WTC11 (cell line): ENCODE results near the gene LMF1. TPM values are rescaled to one million over a fixed set of nuclear protein-coding genes. Genes with fewer than 3 reads are reported as not detected.

Source experiments
- ATAC-seq: fragments of 200-7000 bp; cut with Tn5 transposase; 2 replicates; pipeline ENCODE4 v1.10.0; 2021; ENCODE audit warnings: mild to moderate bottlenecking, moderate library complexity
- CTCF ChIA-PET: fragments of 300-600 bp; sonication (Branson Sonifier 250); formaldehyde crosslinking; loops from one replicate; lab custom pipeline; 2021; ENCODE audit warnings: antibody characterized with exemption; lab: Charles Lee
- POLR2A ChIA-PET: fragments of 350-600 bp; sonication (Branson Sonifier 250); formaldehyde crosslinking; loops from one replicate; lab custom pipeline; 2021; ENCODE audit warnings: antibody characterized with exemption; lab: Charles Lee
- DNase-seq: peaks from one replicate; pipeline ENCODE4 v3.0.0; 2021; ENCODE audit warnings: low spot score
- H3K27ac Mint-ChIP-seq: 2 replicates; pipeline ENCODE4 v1.8.0; 2021; ENCODE audit warnings: mixed read lengths
- H3K27me3 Mint-ChIP-seq: 2 replicates; pipeline ENCODE4 v1.8.0; 2021; ENCODE audit warnings: low read depth, mild to moderate bottlenecking, moderate library complexity, mixed read lengths
- H3K36me3 Mint-ChIP-seq: 2 replicates; pipeline ENCODE4 v1.8.0; 2021; ENCODE audit warnings: mixed read lengths
- H3K4me1 Mint-ChIP-seq: 2 replicates; pipeline ENCODE4 v1.8.0; 2022; ENCODE audit warnings: mixed read lengths
- H3K4me3 Mint-ChIP-seq: 2 replicates; pipeline ENCODE4 v1.8.0; 2021; ENCODE audit warnings: mild to moderate bottlenecking, moderate library complexity, mixed read lengths
- H3K9me3 Mint-ChIP-seq: 2 replicates; pipeline ENCODE4 v1.8.0; 2021; ENCODE audit warnings: mixed read lengths
- E2F1 ChIP-seq: sonication (generic); formaldehyde crosslinking; IDR thresholded peaks from 2 replicates; pipeline ENCODE4 v1.8.0; 2022; ENCODE audit warnings: mild to moderate bottlenecking, missing genetic modification reagents
- ELF4 ChIP-seq: sonication (generic); formaldehyde crosslinking; IDR thresholded peaks from 2 replicates; pipeline ENCODE4 v1.8.1; 2022; ENCODE audit warnings: low read depth, mild to moderate bottlenecking, moderate library complexity, missing genetic modification reagents
- EMX1 ChIP-seq: fragments of 250-450 bp; sonication (Bioruptor Pico); IDR thresholded peaks from 2 replicates; pipeline ENCODE4 v1.8.0; 2021; ENCODE audit warnings: mild to moderate bottlenecking
- FOXJ3 ChIP-seq: sonication (generic); formaldehyde crosslinking; IDR thresholded peaks from 2 replicates; pipeline ENCODE4 v1.9.0; 2021; ENCODE audit warnings: missing genetic modification reagents, mild to moderate bottlenecking, borderline replicate concordance
- IRF2 ChIP-seq: sonication (generic); formaldehyde crosslinking; IDR thresholded peaks from 2 replicates; pipeline ENCODE4 v1.8.0; 2022; ENCODE audit warnings: low read depth, missing genetic modification reagents, borderline replicate concordance
- JAZF1 ChIP-seq: fragments of 250-450 bp; sonication (Bioruptor Pico); IDR thresholded peaks from 2 replicates; pipeline ENCODE4 v1.9.0; 2021; ENCODE audit warnings: moderate library complexity, mild to moderate bottlenecking, inconsistent platforms
- MXD4 ChIP-seq: fragments of 250-450 bp; sonication (Bioruptor Pico); IDR thresholded peaks from 2 replicates; pipeline ENCODE4 v1.8.0; 2021; ENCODE audit warnings: mild to moderate bottlenecking, moderate library complexity, borderline replicate concordance
- MYBL2 ChIP-seq: sonication (generic); formaldehyde crosslinking; IDR thresholded peaks from 2 replicates; pipeline ENCODE4 v1.8.1; 2023; ENCODE audit warnings: mild to moderate bottlenecking, moderate library complexity, missing genetic modification reagents
- NR2C2 ChIP-seq: sonication (generic); formaldehyde crosslinking; IDR thresholded peaks from 2 replicates; pipeline ENCODE4 v1.8.0; 2022; ENCODE audit warnings: mild to moderate bottlenecking, missing genetic modification reagents
- RELA ChIP-seq: sonication (generic); formaldehyde crosslinking; IDR thresholded peaks from 2 replicates; pipeline ENCODE4 v1.8.1; 2022; ENCODE audit warnings: missing genetic modification reagents, mild to moderate bottlenecking, borderline replicate concordance
- SMAD3 ChIP-seq: sonication (generic); formaldehyde crosslinking; IDR thresholded peaks from 2 replicates; pipeline ENCODE4 v1.8.0; 2022; ENCODE audit warnings: missing genetic modification reagents, mild to moderate bottlenecking, borderline replicate concordance
- USF1 ChIP-seq: sonication (generic); formaldehyde crosslinking; IDR thresholded peaks from 2 replicates; pipeline ENCODE4 v1.8.0; 2022; ENCODE audit warnings: mild to moderate bottlenecking, missing genetic modification reagents
- ZBTB21 ChIP-seq: sonication (generic); formaldehyde crosslinking; IDR thresholded peaks from 2 replicates; pipeline ENCODE4 v1.8.1; 2023; ENCODE audit warnings: mild to moderate bottlenecking, missing genetic modification reagents, borderline replicate concordance
- ZNF416 ChIP-seq: fragments of 250-450 bp; sonication (Bioruptor Pico); IDR thresholded peaks from 2 replicates; pipeline ENCODE4 v1.9.0; 2021; ENCODE audit warnings: mild to moderate bottlenecking, inconsistent platforms
- ZNF423 ChIP-seq: fragments of 250-450 bp; sonication (Bioruptor Pico); IDR thresholded peaks from 2 replicates; pipeline ENCODE4 v2.1.2; 2022; ENCODE audit warnings: mild to moderate bottlenecking, moderate library complexity
- total RNA-seq: library from RNA; stranded (reverse); gene quantifications from 3 replicates; pipeline ENCODE4 v1.2.3, GENCODE V29; 2021
- TF ChIP-seq, protein P1 (sequence below): fragments of 250-450 bp; sonication (Bioruptor Pico); IDR thresholded peaks from 2 replicates; pipeline ENCODE4 v1.9.0; 2021; ENCODE audit warnings: mild to moderate bottlenecking
- TF ChIP-seq, protein P2 (sequence below): sonication (generic); formaldehyde crosslinking; IDR thresholded peaks from 2 replicates; pipeline ENCODE4 v1.8.1; 2023; ENCODE audit warnings: mild to moderate bottlenecking, missing genetic modification reagents
- TF ChIP-seq, protein P3 (sequence below): fragments of 250-450 bp; sonication (Bioruptor Pico); IDR thresholded peaks from 2 replicates; pipeline ENCODE4 v1.8.0; 2021; ENCODE audit warnings: mild to moderate bottlenecking
- TF ChIP-seq, protein P4 (sequence below): fragments of 250-450 bp; sonication (Bioruptor Pico); IDR thresholded peaks from 2 replicates; pipeline ENCODE4 v1.9.0; 2021; ENCODE audit warnings: mild to moderate bottlenecking, borderline replicate concordance

Gene LMF1
- total RNA-seq, 1 experiment from 2014 or later, result 10.5 TPM

DNA sequence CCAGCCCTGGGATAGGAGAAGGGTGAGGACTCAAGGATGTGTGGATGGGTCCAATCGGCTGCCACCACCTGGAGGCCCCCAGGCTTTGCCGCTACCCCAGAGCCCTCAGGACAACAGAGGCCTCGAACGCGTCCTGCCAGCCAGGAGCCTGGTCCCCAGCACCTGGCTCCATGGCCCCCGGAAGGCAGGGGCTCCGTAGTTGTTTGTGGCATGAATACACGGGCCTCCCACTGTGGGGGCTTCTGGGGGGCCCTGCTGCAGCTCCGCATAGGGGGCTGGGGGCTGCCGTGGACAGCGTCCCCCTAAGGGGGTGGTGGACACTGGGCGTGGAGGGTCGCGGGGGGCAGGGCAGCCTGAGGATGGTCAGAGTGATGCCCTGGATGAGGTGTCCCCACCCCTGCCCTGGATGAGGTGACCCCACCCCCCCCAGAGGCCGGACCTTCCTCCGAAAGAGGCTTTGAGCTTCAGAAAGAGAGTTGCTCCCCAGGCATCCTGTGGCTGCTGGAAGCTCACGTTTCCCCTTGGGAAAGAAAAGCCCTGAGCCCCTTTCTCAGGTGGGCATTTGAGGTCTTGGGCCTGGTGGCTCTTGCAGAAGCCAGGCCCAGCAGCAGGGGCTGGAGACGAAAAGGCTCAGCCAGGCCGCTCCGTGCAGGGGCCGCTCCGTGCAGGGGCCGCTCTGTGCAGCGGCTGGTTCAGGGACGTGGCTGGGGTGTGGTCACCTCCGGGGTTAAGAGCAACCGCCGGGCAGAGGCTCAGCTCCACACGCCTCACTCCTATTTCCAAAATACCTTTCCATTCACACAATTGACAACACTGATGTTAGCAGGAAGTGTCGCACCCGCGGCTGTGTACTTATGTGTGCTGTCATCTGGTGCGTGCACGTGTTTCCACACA lies 130.0 kb downstream of the LMF1 start:
- no peak for ATAC-seq
- peaks cover 13% of the 10 kb centered on the region for H3K9me3 Mint-ChIP-seq
- no peak for TF ChIP-seq RELA
- TF ChIP-seq, protein P1, sequence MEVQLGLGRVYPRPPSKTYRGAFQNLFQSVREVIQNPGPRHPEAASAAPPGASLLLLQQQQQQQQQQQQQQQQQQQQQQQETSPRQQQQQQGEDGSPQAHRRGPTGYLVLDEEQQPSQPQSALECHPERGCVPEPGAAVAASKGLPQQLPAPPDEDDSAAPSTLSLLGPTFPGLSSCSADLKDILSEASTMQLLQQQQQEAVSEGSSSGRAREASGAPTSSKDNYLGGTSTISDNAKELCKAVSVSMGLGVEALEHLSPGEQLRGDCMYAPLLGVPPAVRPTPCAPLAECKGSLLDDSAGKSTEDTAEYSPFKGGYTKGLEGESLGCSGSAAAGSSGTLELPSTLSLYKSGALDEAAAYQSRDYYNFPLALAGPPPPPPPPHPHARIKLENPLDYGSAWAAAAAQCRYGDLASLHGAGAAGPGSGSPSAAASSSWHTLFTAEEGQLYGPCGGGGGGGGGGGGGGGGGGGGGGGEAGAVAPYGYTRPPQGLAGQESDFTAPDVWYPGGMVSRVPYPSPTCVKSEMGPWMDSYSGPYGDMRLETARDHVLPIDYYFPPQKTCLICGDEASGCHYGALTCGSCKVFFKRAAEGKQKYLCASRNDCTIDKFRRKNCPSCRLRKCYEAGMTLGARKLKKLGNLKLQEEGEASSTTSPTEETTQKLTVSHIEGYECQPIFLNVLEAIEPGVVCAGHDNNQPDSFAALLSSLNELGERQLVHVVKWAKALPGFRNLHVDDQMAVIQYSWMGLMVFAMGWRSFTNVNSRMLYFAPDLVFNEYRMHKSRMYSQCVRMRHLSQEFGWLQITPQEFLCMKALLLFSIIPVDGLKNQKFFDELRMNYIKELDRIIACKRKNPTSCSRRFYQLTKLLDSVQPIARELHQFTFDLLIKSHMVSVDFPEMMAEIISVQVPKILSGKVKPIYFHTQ (CRISPR knock-in tag), result no peak
- TF ChIP-seq, protein P2, sequence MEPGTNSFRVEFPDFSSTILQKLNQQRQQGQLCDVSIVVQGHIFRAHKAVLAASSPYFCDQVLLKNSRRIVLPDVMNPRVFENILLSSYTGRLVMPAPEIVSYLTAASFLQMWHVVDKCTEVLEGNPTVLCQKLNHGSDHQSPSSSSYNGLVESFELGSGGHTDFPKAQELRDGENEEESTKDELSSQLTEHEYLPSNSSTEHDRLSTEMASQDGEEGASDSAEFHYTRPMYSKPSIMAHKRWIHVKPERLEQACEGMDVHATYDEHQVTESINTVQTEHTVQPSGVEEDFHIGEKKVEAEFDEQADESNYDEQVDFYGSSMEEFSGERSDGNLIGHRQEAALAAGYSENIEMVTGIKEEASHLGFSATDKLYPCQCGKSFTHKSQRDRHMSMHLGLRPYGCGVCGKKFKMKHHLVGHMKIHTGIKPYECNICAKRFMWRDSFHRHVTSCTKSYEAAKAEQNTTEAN (CRISPR knock-in tag), result no peak
- no peak for TF ChIP-seq JAZF1 (CRISPR knock-in tag)
- TF ChIP-seq, protein P3, sequence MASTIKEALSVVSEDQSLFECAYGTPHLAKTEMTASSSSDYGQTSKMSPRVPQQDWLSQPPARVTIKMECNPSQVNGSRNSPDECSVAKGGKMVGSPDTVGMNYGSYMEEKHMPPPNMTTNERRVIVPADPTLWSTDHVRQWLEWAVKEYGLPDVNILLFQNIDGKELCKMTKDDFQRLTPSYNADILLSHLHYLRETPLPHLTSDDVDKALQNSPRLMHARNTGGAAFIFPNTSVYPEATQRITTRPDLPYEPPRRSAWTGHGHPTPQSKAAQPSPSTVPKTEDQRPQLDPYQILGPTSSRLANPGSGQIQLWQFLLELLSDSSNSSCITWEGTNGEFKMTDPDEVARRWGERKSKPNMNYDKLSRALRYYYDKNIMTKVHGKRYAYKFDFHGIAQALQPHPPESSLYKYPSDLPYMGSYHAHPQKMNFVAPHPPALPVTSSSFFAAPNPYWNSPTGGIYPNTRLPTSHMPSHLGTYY (CRISPR knock-in tag), result no peak
- no peak for TF ChIP-seq IRF2 (CRISPR knock-in tag)
- no peak for TF ChIP-seq MYBL2 (CRISPR knock-in tag)
- TF ChIP-seq EMX1 (CRISPR knock-in tag), result no peak
- TF ChIP-seq ELF4 (CRISPR knock-in tag), result no peak
- no peak for TF ChIP-seq FOXJ3
- no peak for TF ChIP-seq ZNF416 (CRISPR knock-in tag)
- TF ChIP-seq SMAD3 (CRISPR knock-in tag), result no peak
- TF ChIP-seq E2F1 (CRISPR knock-in tag), result no peak
- no peak for TF ChIP-seq MXD4 (CRISPR knock-in tag)
- no peak for TF ChIP-seq NR2C2 (CRISPR knock-in tag)
- no peak for TF ChIP-seq ZBTB21 (CRISPR knock-in tag)
- no peak for TF ChIP-seq USF1
- TF ChIP-seq ZNF423 (CRISPR knock-in tag), result no peak
- TF ChIP-seq, protein P4, sequence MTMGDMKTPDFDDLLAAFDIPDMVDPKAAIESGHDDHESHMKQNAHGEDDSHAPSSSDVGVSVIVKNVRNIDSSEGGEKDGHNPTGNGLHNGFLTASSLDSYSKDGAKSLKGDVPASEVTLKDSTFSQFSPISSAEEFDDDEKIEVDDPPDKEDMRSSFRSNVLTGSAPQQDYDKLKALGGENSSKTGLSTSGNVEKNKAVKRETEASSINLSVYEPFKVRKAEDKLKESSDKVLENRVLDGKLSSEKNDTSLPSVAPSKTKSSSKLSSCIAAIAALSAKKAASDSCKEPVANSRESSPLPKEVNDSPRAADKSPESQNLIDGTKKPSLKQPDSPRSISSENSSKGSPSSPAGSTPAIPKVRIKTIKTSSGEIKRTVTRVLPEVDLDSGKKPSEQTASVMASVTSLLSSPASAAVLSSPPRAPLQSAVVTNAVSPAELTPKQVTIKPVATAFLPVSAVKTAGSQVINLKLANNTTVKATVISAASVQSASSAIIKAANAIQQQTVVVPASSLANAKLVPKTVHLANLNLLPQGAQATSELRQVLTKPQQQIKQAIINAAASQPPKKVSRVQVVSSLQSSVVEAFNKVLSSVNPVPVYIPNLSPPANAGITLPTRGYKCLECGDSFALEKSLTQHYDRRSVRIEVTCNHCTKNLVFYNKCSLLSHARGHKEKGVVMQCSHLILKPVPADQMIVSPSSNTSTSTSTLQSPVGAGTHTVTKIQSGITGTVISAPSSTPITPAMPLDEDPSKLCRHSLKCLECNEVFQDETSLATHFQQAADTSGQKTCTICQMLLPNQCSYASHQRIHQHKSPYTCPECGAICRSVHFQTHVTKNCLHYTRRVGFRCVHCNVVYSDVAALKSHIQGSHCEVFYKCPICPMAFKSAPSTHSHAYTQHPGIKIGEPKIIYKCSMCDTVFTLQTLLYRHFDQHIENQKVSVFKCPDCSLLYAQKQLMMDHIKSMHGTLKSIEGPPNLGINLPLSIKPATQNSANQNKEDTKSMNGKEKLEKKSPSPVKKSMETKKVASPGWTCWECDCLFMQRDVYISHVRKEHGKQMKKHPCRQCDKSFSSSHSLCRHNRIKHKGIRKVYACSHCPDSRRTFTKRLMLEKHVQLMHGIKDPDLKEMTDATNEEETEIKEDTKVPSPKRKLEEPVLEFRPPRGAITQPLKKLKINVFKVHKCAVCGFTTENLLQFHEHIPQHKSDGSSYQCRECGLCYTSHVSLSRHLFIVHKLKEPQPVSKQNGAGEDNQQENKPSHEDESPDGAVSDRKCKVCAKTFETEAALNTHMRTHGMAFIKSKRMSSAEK (CRISPR knock-in tag), result no peak
- CTCF ChIA-PET, result interaction anchor here (0.6 kb wide), 1 partner anchor 134 kb away, joined by 4 read pairs; no protein-coding TSS in a partner anchor
- H3K27me3 Mint-ChIP-seq, result peaks cover 11% of the 10 kb centered on the region
- H3K36me3 Mint-ChIP-seq, result peaks cover 9% of the 10 kb centered on the region
- no peak overlapping the region for H3K4me3 Mint-ChIP-seq
- no peak for DNase-seq
- no peak overlapping the region for H3K27ac Mint-ChIP-seq
- POLR2A ChIA-PET, result no interaction called here
- peaks cover 2% of the 10 kb centered on the region; the same call in 1 of the 2 replicates for H3K4me1 Mint-ChIP-seq
